B cell (primary cell): Measurements from ENCODE around the gene CBX2. TPM values are rescaled to one million over a fixed set of nuclear protein-coding genes. Genes with fewer than 3 reads are reported as not detected.

Source experiments
- ATAC-seq: fragments of 200-7000 bp; cut with Tn5 transposase; one replicate; pipeline ENCODE4 v1.10.0; 2021; ENCODE audit warnings: low read depth, mild to moderate bottlenecking, moderate number of reproducible peaks, moderate library complexity
- CTCF ChIA-PET: fragments of 350-600 bp; sonication (Branson Sonifier 250); formaldehyde crosslinking; loops from one replicate; lab custom pipeline; 2021; ENCODE audit warnings: antibody characterized with exemption, inconsistent platforms; lab: Charles Lee
- POLR2A ChIA-PET: fragments of 350-600 bp; sonication (Branson Sonifier 250); formaldehyde crosslinking; loops from one replicate; lab custom pipeline; 2021; ENCODE audit warnings: antibody characterized with exemption; lab: Charles Lee
- DNase-seq: peaks from one replicate; pipeline ENCODE4 v3.0.0; 2013
- H2AFZ ChIP-seq: 2 replicates; pipeline ENCODE4 v1.6.1; 2012; ENCODE audit warnings: mild to moderate bottlenecking, low read depth, low read length; ENCODE audit not compliant: insufficient read depth, poor library complexity, severe bottlenecking
- H3K27ac ChIP-seq, 2 donors: 1 replicate in 1 of 2; 2 replicates in 1 of 2; pipeline ENCODE4 v1.5.1; 2012 to 2013; ENCODE audit warnings: low read length in 2 of 2, mild to moderate bottlenecking in 2 of 2, moderate library complexity in 1 of 2
- H3K27me3 ChIP-seq, 4 experiments: fragments of 200-600 bp in 1 of 4; sonication (generic) in 1 of 4; replicated peaks in 1 of 4; 1 replicate in 2 of 4; 2 replicates in 2 of 4; pipeline versions ENCODE4 v1.6.1 to v1.7.0; 2013 to 2016; ENCODE audit warnings: low read length in 3 of 4, mild to moderate bottlenecking in 2 of 4, mixed read lengths in 1 of 4, moderate library complexity in 1 of 4; ENCODE audit not compliant: insufficient read depth in 4 of 4, control insufficient read depth in 3 of 4; ENCODE audit errors: control extremely low read depth in 1 of 4
- H3K36me3 ChIP-seq, 2 experiments: replicated peaks in 1 of 2; 1 replicate in 1 of 2; 2 replicates in 1 of 2; pipeline versions ENCODE4 v1.6.1 to v1.7.1; 2013; ENCODE audit warnings: low read length in 1 of 2; ENCODE audit not compliant: insufficient read depth in 2 of 2, control insufficient read depth in 1 of 2; ENCODE audit errors: control extremely low read depth in 1 of 2, extremely low read depth in 1 of 2
- H3K4me1 ChIP-seq, 2 donors: fragments of 200-600 bp in 1 of 2; sonication (generic) in 1 of 2; 1 replicate in 1 of 2; 2 replicates in 1 of 2; pipeline versions ENCODE4 v1.5.1 to v1.6.1; 2013 to 2017; ENCODE audit warnings: low read length in 2 of 2; ENCODE audit not compliant: control insufficient read depth in 2 of 2, insufficient read depth in 2 of 2
- H3K4me2 ChIP-seq: replicated peaks from 2 replicates; pipeline ENCODE3; 2012; ENCODE audit warnings: mild to moderate bottlenecking, low read depth, low read length; ENCODE audit not compliant: poor library complexity, severe bottlenecking
- H3K4me3 ChIP-seq, 5 experiments: fragments of 200-600 bp in 1 of 5; sonication (generic) in 1 of 5; 1 replicate in 3 of 5; 2 replicates in 2 of 5; pipeline versions ENCODE4 v1.5.1 to v1.7.0; 2011 to 2016; ENCODE audit warnings: low read length in 4 of 5, mild to moderate bottlenecking in 4 of 5, low read depth in 2 of 5, control low read depth in 1 of 5, moderate library complexity in 1 of 5; ENCODE audit not compliant: insufficient read depth in 1 of 5; ENCODE audit errors: control extremely low read depth in 1 of 5, extremely low read depth in 1 of 5
- H3K79me2 ChIP-seq: fragments of 200-600 bp; sonication (generic); one replicate; pipeline ENCODE4 v1.6.0; 2016; ENCODE audit warnings: low read length; ENCODE audit not compliant: control insufficient read depth, insufficient read depth
- H3K9ac ChIP-seq: fragments of 200-600 bp; sonication (generic); 2 replicates; pipeline ENCODE4 v1.6.1; 2017; ENCODE audit warnings: mild to moderate bottlenecking, low read length, moderate library complexity
- H3K9me3 ChIP-seq, 3 donors: one replicate each; pipeline versions ENCODE4 v1.6.1 to v1.7.1; 2013; ENCODE audit warnings: low read length in 2 of 3; ENCODE audit not compliant: control insufficient read depth in 2 of 3, insufficient read depth in 1 of 3; ENCODE audit errors: control extremely low read depth in 1 of 3
- H4K20me1 ChIP-seq: 2 replicates; pipeline ENCODE4 v1.6.0; 2012; ENCODE audit warnings: mild to moderate bottlenecking, low read length; ENCODE audit not compliant: insufficient read depth, control insufficient read depth, poor library complexity, severe bottlenecking
- H3K27ac Mint-ChIP-seq: one replicate; pipeline ENCODE4 v1.8.0; 2021; ENCODE audit warnings: mixed read lengths
- H3K27me3 Mint-ChIP-seq: one replicate; pipeline ENCODE4 v1.8.0; 2021; ENCODE audit warnings: mixed read lengths
- H3K4me1 Mint-ChIP-seq: one replicate; pipeline ENCODE4 v1.8.0; 2021; ENCODE audit warnings: mixed read lengths
- H3K4me3 Mint-ChIP-seq: one replicate; pipeline ENCODE4 v1.8.0; 2021; ENCODE audit warnings: mixed read lengths
- H3K9me3 Mint-ChIP-seq: one replicate; pipeline ENCODE4 v1.8.0; 2022; ENCODE audit warnings: mixed read lengths; ENCODE audit not compliant: insufficient read depth
- CTCF ChIP-seq: fragments of 200-600 bp; IDR thresholded peaks from one replicate; pipeline ENCODE4 v1.8.0; 2022; ENCODE audit warnings: antibody characterized with exemption, mild to moderate bottlenecking
- EZH2 ChIP-seq: IDR thresholded peaks from 2 replicates; pipeline ENCODE4 v1.6.1; 2012; ENCODE audit warnings: borderline replicate concordance, low read depth, mild to moderate bottlenecking, moderate library complexity, low read length; ENCODE audit not compliant: insufficient read depth, poor library complexity, severe bottlenecking
- WGBS: methylation state at CpG from one replicate; pipeline ENCODE4 v1.1.5; 2013; ENCODE audit warnings: missing lambda C conversion rate; ENCODE audit not compliant: insufficient coverage; 5-methylcytosine and 5-hydroxymethylcytosine counted together
- intact Hi-C: fragments of 100-400 bp; cut with micrococcal nuclease; formaldehyde crosslinking; loops from one replicate; pipeline ENCODE4 v1.10.0; 2022
- polyA plus RNA-seq: library from polyadenylated mRNA; depleted of rRNA; stranded (reverse); fragments of >200 nt; gene quantifications from 2 replicates; pipeline ENCODE4 v1.2.3, GENCODE V29; 2012
- total RNA-seq, 2 donors: library from RNA; stranded (reverse); fragments of 120-200 nt in 1 of 2; gene quantifications; 1 replicate in 1 of 2; 2 replicates in 1 of 2; pipeline versions ENCODE4 v1.2.3 to v1.2.4, GENCODE V29; 2013 to 2022

Gene CBX2
- total and polyA plus RNA-seq, 2 donors (not counting 1 experiment from before 2014, with no cell fraction given), result 0.10 to 0.47 TPM

- Mint-ChIP-seq H3K27ac (peak overlapping the region; percentile 65), H3K9me3 (no peaks in the 10 kb centered on the region), H3K4me3 (peak overlapping the region; percentile 58), H3K4me1 (peaks cover 28% of the 10 kb centered on the region), H3K27me3 (peaks cover 50% of the 10 kb centered on the region)
- Histone ChIP-seq H3K27ac (no peak overlapping the region), H3K9me3 (peaks cover 0 to 63% (median 0%) of the 10 kb centered on the region in 3 donors), H4K20me1 (peaks cover 57% of the 10 kb centered on the region), H2AFZ (peak overlapping the region; percentile 28), H3K27me3 (peaks cover 0 to 90% (median 66%) of the 10 kb centered on the region in 4 experiments), H3K79me2 (no peaks in the 10 kb centered on the region), H3K4me2 (peak overlapping the region; percentile 68), H3K9ac (no peak overlapping the region), H3K4me3 (peak overlapping the region in 1 of 5 experiments; percentile 25), H3K36me3 (no peaks in the 10 kb centered on the region), H3K4me1 (peaks cover 47 to 63% of the 10 kb centered on the region in 2 donors)
- CTCF ChIA-PET, result interaction anchor here (0.6 to 3.6 kb wide), 9 partner anchors 9 to 158 kb away, joined by 3 to 21 read pairs (median 4); partner anchors contain the start of genes CBX4 and CBX8
- DNase-seq, result peak; percentile 56
- intact Hi-C loops, result loop anchor here (1.0 kb wide), 1 partner anchor 8 kb away; no protein-coding TSS in a partner anchor
- ATAC-seq, result no peak
- WGBS, result 3% methylated on average over 52 of the region's 72 CpGs
- TF ChIP-seq CTCF (no peak), EZH2 (peak; percentile 96)
- POLR2A ChIA-PET, result interaction anchor here (0.8 to 3.4 kb wide), 5 partner anchors 11 to 27 kb away, joined by 3 to 10 read pairs (median 3); partner anchors contain the start of genes CBX4 and CBX8
Measured at GRCh38 chr17:79812353-79813258, 34.7 kb downstream of the CBX2 start.
